SKM-1 (cell line): ENCODE measurements around the gene SECTM1.

Experiments used
- DNase-seq: peaks from one replicate; lab custom pipeline; 2025; ENCODE audit not compliant: unreplicated experiment; lab: John Stamatoyannopoulos, UW

The SECTM1 gene

GRCh38 chr17:82282239-82283207, 51.0 kb downstream of the SECTM1 start:
- no peak for DNase-seq

- no peak for DNase-seq
These were observed 51.9 kb downstream of the SECTM1 start for GRCh38 chr17:82281502-82282238.

- no peak for DNase-seq
These were observed 52.5 kb downstream of the SECTM1 start for GRCh38 chr17:82281076-82281475.

- DNase-seq, result no peak
These were observed 53.0 kb downstream of the SECTM1 start for GRCh38 chr17:82280537-82280936.

GRCh38 chr17:82278786-82279391, 54.7 kb downstream of the SECTM1 start:
- DNase-seq, result peak; percentile 58

GRCh38 chr17:82278308-82278707, 55.3 kb downstream of the SECTM1 start:
- DNase-seq, result no peak

GRCh38 chr17:82277851-82278250, 55.7 kb downstream of the SECTM1 start:
- no peak for DNase-seq

- DNase-seq, result no peak
These were observed 56.6 kb downstream of the SECTM1 start for GRCh38 chr17:82276938-82277337.

GRCh38 chr17:82275326-82275725, 58.2 kb downstream of the SECTM1 start:
- DNase-seq, result no peak

- DNase-seq, result no peak
These were observed 59.2 kb downstream of the SECTM1 start for GRCh38 chr17:82274134-82275020.

GRCh38 chr17:82273327-82274133, 60.0 kb downstream of the SECTM1 start, which contains the start of gene CSNK1D:
Gene CSNK1D, minus strand, starts transcription at chr17:82273700. Its CDS starts 319 bp downstream, at chr17:82273381.
- peak; percentile 78 for DNase-seq

GRCh38 chr17:82272495-82273326, 60.9 kb downstream of the SECTM1 start:
- DNase-seq, result no peak

GRCh38 chr17:82271401-82271800, 62.2 kb downstream of the SECTM1 start:
- no peak for DNase-seq
